ENCODE results near the gene HS3ST5.

GRCh38 chr6:114090626-114091025 lies 252.2 kb downstream of the HS3ST5 start:
- no peak for TF ChIP-seq POLR2A (IDR thresholded peaks at IDR 0.05)
- no peak for TF ChIP-seq POLR2AphosphoS5 (IDR thresholded peaks at IDR 0.05)

All from breast epithelium (tissue), 3 donors.